SU-DHL-6 (cell line): ENCODE data around the gene TTC39C.

Source experiments
- H2AFZ ChIP-seq: fragments of 200-600 bp; sonication (generic); 2 replicates; pipeline ENCODE4 v1.6.1; 2014; ENCODE audit warnings: low read depth, mild to moderate bottlenecking, moderate library complexity, mixed read lengths, antibody characterized with exemption, low read length; ENCODE audit not compliant: severe bottlenecking
- H3F3A ChIP-seq: fragments of 200-600 bp; shearing (Covaris generic); 2 replicates; pipeline ENCODE4 v1.6.0; 2016; ENCODE audit warnings: antibody characterized with exemption, mild to moderate bottlenecking; ENCODE audit not compliant: insufficient read depth
- H3K27ac ChIP-seq: fragments of 200-600 bp; sonication (generic); 2 replicates; pipeline ENCODE4 v1.5.1; 2016; ENCODE audit warnings: low read depth, mild to moderate bottlenecking, low read length, moderate library complexity, mixed read lengths
- H3K27me3 ChIP-seq: fragments of 200-600 bp; sonication (generic), shearing (Covaris generic); 2 replicates; pipeline ENCODE4 v1.6.0; 2014; ENCODE audit warnings: mild to moderate bottlenecking, low read length
- H3K36me3 ChIP-seq: fragments of 200-600 bp; sonication (generic); 2 replicates; pipeline ENCODE4 v1.6.1; 2014; ENCODE audit warnings: mild to moderate bottlenecking, low read length, mixed read lengths
- H3K4me2 ChIP-seq: fragments of 300-600, 200-600 bp; shearing (Covaris generic), sonication (generic); 2 replicates; pipeline ENCODE4 v1.6.0; 2014; ENCODE audit warnings: low read length, low read depth, mild to moderate bottlenecking; ENCODE audit not compliant: poor library complexity, severe bottlenecking
- H3K4me3 ChIP-seq: fragments of 200-600 bp; sonication (generic); 2 replicates; pipeline ENCODE4 v1.5.1; 2014; ENCODE audit warnings: antibody characterized with exemption, low read length, mild to moderate bottlenecking, mixed read lengths; ENCODE audit not compliant: insufficient read depth, poor library complexity, severe bottlenecking
- H3K79me2 ChIP-seq: fragments of 200-600 bp; sonication (generic); 2 replicates; pipeline ENCODE4 v1.6.1; 2014; ENCODE audit warnings: mild to moderate bottlenecking, low read length, moderate library complexity; ENCODE audit not compliant: insufficient read depth
- H3K9ac ChIP-seq: fragments of 200-600 bp; sonication (generic); 2 replicates; pipeline ENCODE4 v1.7.0; 2014; ENCODE audit warnings: mild to moderate bottlenecking, low read length
- H3K9me2 ChIP-seq: fragments of 200-600 bp; sonication (generic); replicated peaks from 2 replicates; pipeline ENCODE4 v1.6.1; 2014; ENCODE audit warnings: low read length; ENCODE audit not compliant: insufficient read depth
- H3K9me3 ChIP-seq: fragments of 200-600 bp; sonication (generic); 2 replicates; pipeline ENCODE4 v1.6.1; 2014; ENCODE audit warnings: low read length, mixed read lengths; ENCODE audit not compliant: insufficient read depth
- H4K20me1 ChIP-seq: fragments of 200-600 bp; sonication (generic); 2 replicates; pipeline ENCODE4 v1.6.1; 2014; ENCODE audit warnings: low read depth, mild to moderate bottlenecking, antibody characterized with exemption, low read length, moderate library complexity, mixed read lengths
- CTCF ChIP-seq: fragments of 200-600 bp; sonication (generic); IDR thresholded peaks from one replicate; pipeline ENCODE4 v1.5.1; 2017; ENCODE audit warnings: antibody characterized with exemption, mild to moderate bottlenecking, low read length, moderate library complexity; ENCODE audit not compliant: insufficient read depth, poor library complexity, severe bottlenecking
- EZH2phosphoT487 ChIP-seq: fragments of 200-600 bp; sonication (generic), shearing (Covaris generic); conservative IDR thresholded peaks from 2 replicates; pipeline ENCODE4 v1.6.1; 2018; ENCODE audit warnings: mild to moderate bottlenecking, antibody characterized with exemption, low read length, moderate library complexity, mixed read lengths

The TTC39C gene

DNA sequence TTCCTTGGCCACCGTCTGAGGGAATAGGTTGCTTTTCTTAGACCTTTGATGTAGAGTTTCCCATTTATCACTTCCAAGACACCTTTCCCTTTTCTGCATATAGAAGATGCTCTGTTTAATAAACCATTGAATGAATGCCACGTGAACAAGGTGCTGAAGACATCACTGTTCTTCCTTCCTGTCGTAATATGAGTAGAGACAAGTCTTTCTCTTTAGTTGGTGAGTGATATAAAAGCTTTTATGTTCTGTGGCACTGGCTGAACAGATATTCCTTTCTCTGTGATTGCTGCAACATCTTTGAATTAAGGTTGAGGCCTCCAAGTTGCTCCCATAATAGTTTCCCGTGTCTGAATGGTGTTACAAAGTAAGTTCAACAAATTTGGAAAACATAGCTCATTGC is 38.7 kb downstream of the TTC39C start:
- H3K27ac ChIP-seq = no peak overlapping the region
- H2AFZ ChIP-seq = no peak overlapping the region
- no peaks in the 10 kb centered on the region for H3K9me3 ChIP-seq
- no peaks in the 10 kb centered on the region for H3K9me2 ChIP-seq
- H3K36me3 ChIP-seq = no peaks in the 10 kb centered on the region
- no peak overlapping the region for H3K9ac ChIP-seq
- H3K79me2 ChIP-seq = no peaks in the 10 kb centered on the region
- TF ChIP-seq EZH2phosphoT487 = no peak
- TF ChIP-seq CTCF = no peak
- peaks cover 7% of the 10 kb centered on the region; the same call in 1 of the 2 replicates for H4K20me1 ChIP-seq
- no peak overlapping the region for H3K4me3 ChIP-seq
- H3F3A ChIP-seq = no peaks in the 10 kb centered on the region
- H3K27me3 ChIP-seq = no peaks in the 10 kb centered on the region
- H3K4me2 ChIP-seq = no peak overlapping the region

DNA sequence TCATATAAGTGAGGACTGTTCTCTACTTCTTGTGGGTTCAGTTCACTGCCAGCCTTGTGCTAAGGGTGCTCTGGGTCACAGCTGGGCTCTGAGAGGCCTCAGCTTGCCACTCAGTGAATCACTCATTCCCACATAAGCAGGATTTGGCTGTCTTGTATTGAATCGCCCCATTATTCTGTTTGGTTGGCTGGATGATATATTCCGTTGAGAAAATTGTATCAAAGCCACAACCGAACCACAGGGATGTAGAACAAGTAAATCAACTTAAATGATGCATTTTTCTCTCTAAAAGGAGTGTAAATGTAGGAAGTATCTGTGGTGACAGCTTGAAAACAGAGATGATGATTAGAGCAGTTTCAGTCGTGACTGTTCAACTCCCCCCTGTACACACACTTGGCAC is 39.6 kb downstream of the TTC39C start:
- Histone ChIP-seq H3K27ac (no peak overlapping the region), H3K79me2 (no peaks in the 10 kb centered on the region), H3F3A (no peaks in the 10 kb centered on the region), H3K4me2 (no peak overlapping the region), H3K4me3 (no peak overlapping the region), H3K9me3 (no peaks in the 10 kb centered on the region), H3K36me3 (no peaks in the 10 kb centered on the region), H4K20me1 (0 out of 2 replicates have a peak, but pooled peaks cover 4% of the 10 kb centered on the region), H3K27me3 (no peaks in the 10 kb centered on the region), H2AFZ (no peak overlapping the region), H3K9me2 (no peaks in the 10 kb centered on the region), H3K9ac (no peak overlapping the region)
- no peak for TF ChIP-seq EZH2phosphoT487
- TF ChIP-seq CTCF = no peak

GRCh38 chr18:24055009-24055804 is 40.7 kb downstream of the TTC39C start:
- Histone ChIP-seq H3K9me3 (no peaks in the 10 kb centered on the region), H3K9me2 (no peaks in the 10 kb centered on the region), H3K9ac (no peak overlapping the region), H3K79me2 (no peaks in the 10 kb centered on the region), H3K27me3 (no peaks in the 10 kb centered on the region), H3K27ac (no peak overlapping the region), H2AFZ (no peak overlapping the region), H4K20me1 (0 out of 2 replicates have a peak, but pooled peaks cover 4% of the 10 kb centered on the region), H3F3A (no peaks in the 10 kb centered on the region), H3K4me3 (no peak overlapping the region), H3K4me2 (no peak overlapping the region), H3K36me3 (no peaks in the 10 kb centered on the region)
- TF ChIP-seq EZH2phosphoT487 (no peak), CTCF (no peak)
